ENCODE measurements around the gene DHX16. TPM values are rescaled to one million over a fixed set of nuclear protein-coding genes. Genes with fewer than 3 reads are reported as not detected.
A peak's percentile ranks its signal among the peaks of the same experiment; 100 is the strongest.
"Not testable (repeated sequence)": the region's sequence is repeated elsewhere in the genome, so short reads cannot be mapped to it uniquely, and the experiment has no call there.

Gene DHX16
- total and polyA plus RNA-seq, 12 donors = 15.9 to 28.6 (median 21.6) TPM

DNA sequence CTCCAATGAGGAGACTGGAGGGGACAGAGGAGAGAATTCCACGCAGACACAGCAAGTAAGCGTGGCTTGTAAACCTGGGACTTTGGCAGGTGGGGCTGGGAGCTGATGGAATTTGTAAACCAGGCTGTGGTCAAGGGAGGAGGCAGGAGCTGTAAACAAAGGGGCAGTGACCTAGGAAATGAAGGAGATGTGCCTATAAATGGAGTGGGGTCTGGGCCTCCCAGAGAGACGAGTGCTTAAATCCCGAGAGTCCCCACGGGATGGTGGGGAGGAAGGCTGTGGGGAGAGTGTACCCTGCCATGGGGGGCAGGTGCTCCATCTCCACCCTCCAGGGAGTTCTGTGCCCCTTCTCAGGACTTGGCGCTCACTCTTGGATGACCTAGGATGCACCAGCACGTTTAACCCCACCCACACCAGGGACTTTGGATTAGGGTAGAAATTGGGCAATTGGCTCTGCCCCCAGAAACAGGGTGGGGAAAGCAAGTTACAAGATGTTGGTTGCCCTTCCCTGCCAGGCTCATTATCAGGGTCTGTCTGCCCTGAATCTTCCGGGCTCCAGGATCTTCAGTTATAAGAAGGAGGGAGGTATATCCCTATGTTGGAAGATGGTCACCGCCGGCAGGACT is 4.0 kb upstream of the DHX16 start:
- TF ChIP-seq, protein P1, sequence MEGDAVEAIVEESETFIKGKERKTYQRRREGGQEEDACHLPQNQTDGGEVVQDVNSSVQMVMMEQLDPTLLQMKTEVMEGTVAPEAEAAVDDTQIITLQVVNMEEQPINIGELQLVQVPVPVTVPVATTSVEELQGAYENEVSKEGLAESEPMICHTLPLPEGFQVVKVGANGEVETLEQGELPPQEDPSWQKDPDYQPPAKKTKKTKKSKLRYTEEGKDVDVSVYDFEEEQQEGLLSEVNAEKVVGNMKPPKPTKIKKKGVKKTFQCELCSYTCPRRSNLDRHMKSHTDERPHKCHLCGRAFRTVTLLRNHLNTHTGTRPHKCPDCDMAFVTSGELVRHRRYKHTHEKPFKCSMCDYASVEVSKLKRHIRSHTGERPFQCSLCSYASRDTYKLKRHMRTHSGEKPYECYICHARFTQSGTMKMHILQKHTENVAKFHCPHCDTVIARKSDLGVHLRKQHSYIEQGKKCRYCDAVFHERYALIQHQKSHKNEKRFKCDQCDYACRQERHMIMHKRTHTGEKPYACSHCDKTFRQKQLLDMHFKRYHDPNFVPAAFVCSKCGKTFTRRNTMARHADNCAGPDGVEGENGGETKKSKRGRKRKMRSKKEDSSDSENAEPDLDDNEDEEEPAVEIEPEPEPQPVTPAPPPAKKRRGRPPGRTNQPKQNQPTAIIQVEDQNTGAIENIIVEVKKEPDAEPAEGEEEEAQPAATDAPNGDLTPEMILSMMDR (IDR thresholded peaks at IDR 0.05) = no peak
- Histone ChIP-seq H3K4me1 (peaks cover 11 to 54% (median 42%) of the 10 kb centered on the region in 9 donors), H3K9me3 (no peaks in the 10 kb centered on the region), H3K27ac (no peak overlapping the region), H3K27me3 (no peaks in the 10 kb centered on the region), H3K4me3 (no peak overlapping the region), H3K36me3 (peaks cover 0 to 62% (median 35%) of the 10 kb centered on the region in 9 donors)
- 81 to 86% methylated on average over 10 of the region's 10 CpGs for WGBS, 2 donors
- intact Hi-C loops (cut with DNase I) = loop anchor here in 8 of 10 donors (5.0 to 10.0 kb wide), 2 partner anchors 192 to 201 kb away; partner anchors contain the start of gene HLA-E (in 4 of the 8)
- ATAC-seq = no peak
- DNase-seq = no peak

GRCh38 chr6:30670760-30671527 is 1.9 kb downstream of the DHX16 start:
- H3K9me3 ChIP-seq = no peaks in the 10 kb centered on the region
- 79% methylated on average over 27 of the region's 27 CpGs for WGBS, 2 donors
- DNase-seq = no peak
- H3K36me3 ChIP-seq = peaks cover 0 to 58% (median 22%) of the 10 kb centered on the region in 9 donors
- TF ChIP-seq, protein P1 (IDR thresholded peaks at IDR 0.05) = no peak
- no peak for ATAC-seq
- no peaks in the 10 kb centered on the region for H3K27me3 ChIP-seq
- H3K4me3 ChIP-seq = peak overlapping the region in 1 of 10 donors; percentile 70
- H3K27ac ChIP-seq = no peak overlapping the region
- intact Hi-C loops (cut with DNase I) = loop anchor here in 6 of 10 donors (5.0 to 10.0 kb wide), 5 partner anchors 44 to 206 kb away; partner anchors contain the start of genes HLA-E (in 4 of the 6) and ATAT1 (in 2 of the 6)
- H3K4me1 ChIP-seq = peaks cover 0 to 26% (median 18%) of the 10 kb centered on the region in 9 donors

GRCh38 chr6:30666300-30666699 is 6.5 kb downstream of the DHX16 start:
- H3K27ac ChIP-seq; H3K27me3 ChIP-seq; DNase-seq; H3K9me3 ChIP-seq; ATAC-seq; H3K4me3 ChIP-seq; intact Hi-C loops (cut with DNase I); H3K4me1 ChIP-seq: not testable (repeated sequence)
- 80 to 85% methylated on average over 2 of the region's 2 CpGs for WGBS, 2 donors
- H3K36me3 ChIP-seq = peaks cover 0 to 100% (median 58%) of the 10 kb centered on the region in 9 donors

DNA sequence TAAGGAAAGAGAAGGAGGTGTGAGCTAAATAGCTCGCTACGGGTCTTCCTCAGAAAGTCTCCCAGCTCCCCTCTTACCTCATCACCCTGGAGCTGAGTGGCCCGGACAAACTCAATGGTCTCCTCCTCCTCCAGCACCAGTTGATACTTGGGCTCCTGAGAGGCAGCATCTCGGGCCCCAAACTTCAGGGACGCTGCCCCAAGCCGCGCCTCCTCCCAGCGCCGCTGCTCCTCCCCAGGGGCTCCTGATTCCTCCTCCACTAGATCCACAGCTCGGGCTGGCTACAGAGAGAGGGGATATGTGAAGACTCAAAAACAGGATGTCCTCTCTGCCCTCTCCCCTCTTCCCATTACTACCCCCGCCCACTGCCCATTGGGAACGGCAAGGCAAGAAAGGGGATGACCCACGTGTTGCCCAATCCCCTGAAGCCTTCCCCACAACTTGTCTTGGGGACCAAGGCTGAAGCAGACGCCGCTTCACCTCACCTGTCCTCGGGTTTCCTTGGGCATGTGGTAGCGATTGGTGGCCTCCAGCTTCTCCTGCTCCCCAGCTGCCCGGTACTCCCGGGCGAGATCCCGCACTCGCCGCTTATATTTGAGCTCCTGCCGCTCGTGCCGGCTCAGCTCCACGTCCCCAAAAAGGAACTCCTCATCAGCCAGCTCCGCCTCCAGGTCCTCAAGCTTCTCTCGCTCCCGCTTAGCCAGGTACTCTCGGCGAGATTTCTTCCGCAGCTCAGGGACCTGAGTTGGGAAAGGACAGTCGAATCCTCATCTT is 7.6 kb downstream of the DHX16 start:
- no peak overlapping the region for H3K4me3 ChIP-seq
- TF ChIP-seq, protein P1 (IDR thresholded peaks at IDR 0.05) = no peak
- ATAC-seq (peak in 3 of 8 donors; percentile 15 to 46 (median 19)), DNase-seq (no peak)
- H3K36me3 ChIP-seq = peaks cover 0 to 100% (median 62%) of the 10 kb centered on the region in 9 donors
- no peaks in the 10 kb centered on the region for H3K27me3 ChIP-seq
- no peak overlapping the region for H3K27ac ChIP-seq
- intact Hi-C loops (cut with DNase I) = no loop called here
- H3K9me3 ChIP-seq = no peaks in the 10 kb centered on the region
- H3K4me1 ChIP-seq = no peaks in the 10 kb centered on the region
- WGBS, 2 donors = 91 to 93% methylated on average over 34 of the region's 34 CpGs

DNA sequence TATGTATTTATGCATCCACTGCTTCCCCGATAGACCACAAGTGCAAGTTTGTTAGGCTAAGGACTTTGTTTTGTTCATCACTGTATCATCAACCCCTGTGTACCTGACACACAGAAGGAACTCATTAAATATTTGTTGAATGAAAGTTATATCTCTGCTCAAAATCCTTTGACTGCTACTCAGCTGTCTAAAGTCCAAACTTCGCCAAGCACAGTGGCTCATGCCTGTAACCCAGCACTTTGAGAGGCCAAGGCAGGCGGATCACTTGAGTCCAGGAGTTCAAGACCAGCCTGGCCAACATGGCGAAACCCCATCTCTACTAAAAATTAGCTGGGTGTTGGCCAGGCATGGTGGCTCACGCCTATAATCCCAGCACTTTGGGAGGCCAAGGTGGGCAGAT is 14.9 kb downstream of the DHX16 start:
- ATAC-seq = not testable (repeated sequence)

More for the DNA sequence above, 14.9 kb downstream of the DHX16 start:
- intact Hi-C loops (cut with DNase I); H3K27me3 ChIP-seq; DNase-seq; H3K9me3 ChIP-seq; H3K4me3 ChIP-seq; H3K27ac ChIP-seq; H3K4me1 ChIP-seq: not testable (repeated sequence)
- H3K36me3 ChIP-seq = peaks cover 9 to 100% (median 88%) of the 10 kb centered on the region in 9 donors
- WGBS, 2 donors = 91 to 95% methylated on average over 5 of the region's 5 CpGs
